ENCODE data around the gene FAHD2B. TPM values are rescaled to one million over a fixed set of nuclear protein-coding genes. Genes with fewer than 3 reads are reported as not detected.
"Not testable (repeated sequence)": the region's sequence is repeated elsewhere in the genome, so short reads cannot be mapped to it uniquely, and the experiment has no call there.

FAHD2B gene
- total RNA-seq, 1 experiment from 2014 or later = 28.8 TPM

DNA sequence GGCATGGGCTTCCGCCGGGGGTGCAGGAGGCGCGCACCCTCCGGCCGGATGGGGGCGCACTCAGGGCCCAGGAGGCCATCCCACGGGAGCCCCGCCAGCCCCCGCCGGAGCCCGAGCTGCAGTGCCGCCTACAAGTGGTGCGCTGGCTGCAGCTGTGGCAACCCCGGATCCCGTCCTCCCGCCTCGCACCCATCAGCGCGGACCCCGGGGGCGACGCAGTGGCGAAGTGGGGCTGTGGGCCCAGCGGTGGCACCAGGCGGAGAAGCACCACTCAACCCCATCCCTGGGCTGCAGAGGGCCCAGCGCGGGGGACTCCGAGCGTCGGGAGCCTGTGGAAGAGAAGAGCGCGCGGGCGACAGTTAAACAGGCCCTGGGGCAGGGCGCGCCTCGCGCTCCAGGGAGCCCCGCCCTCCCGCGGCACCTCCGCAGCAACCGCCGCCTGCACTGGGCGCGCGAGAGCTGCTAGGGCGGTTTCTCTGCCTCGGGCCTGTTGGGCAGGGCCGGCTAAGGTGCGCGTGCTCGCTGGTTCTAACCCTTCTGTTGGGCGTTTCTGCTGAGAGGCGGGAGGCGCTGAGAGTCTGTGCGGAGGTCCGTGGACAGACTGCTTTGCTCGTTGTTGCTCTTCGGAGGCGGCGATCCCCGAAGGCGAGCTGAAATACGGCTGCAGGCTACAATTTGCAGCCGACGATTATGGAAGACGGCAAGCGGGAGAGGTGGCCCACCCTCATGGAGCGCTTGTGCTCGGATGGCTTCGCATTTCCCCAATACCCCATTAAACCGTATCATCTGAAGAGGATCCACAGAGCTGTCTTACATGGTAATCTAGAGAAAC lies 18.6 kb upstream of the FAHD2B start, which contains the start of gene ANKRD36:
Gene ANKRD36 (plus strand): TSS at position 104 of the 832 bp plus-strand sequence. CDS start 587 bp downstream, at position 691.
- H3K9me2 ChIP-seq (ENCODE audit: insufficient read depth); CTCF ChIA-PET; H3K36me3 ChIP-seq (ENCODE audit: low read depth); H3F3A ChIP-seq (ENCODE audit: insufficient read depth, low read depth); H4K20me1 ChIP-seq (ENCODE audit: insufficient read depth); H3K9me3 ChIP-seq (ENCODE audit: insufficient read depth, low read depth); H3K4me1 ChIP-seq (replicated peaks; ENCODE audit: insufficient read depth); H3K79me2 ChIP-seq (ENCODE audit: low read depth); BruUV-seq (replicated peaks): not testable (repeated sequence)
- TF ChIP-seq, protein P1, sequence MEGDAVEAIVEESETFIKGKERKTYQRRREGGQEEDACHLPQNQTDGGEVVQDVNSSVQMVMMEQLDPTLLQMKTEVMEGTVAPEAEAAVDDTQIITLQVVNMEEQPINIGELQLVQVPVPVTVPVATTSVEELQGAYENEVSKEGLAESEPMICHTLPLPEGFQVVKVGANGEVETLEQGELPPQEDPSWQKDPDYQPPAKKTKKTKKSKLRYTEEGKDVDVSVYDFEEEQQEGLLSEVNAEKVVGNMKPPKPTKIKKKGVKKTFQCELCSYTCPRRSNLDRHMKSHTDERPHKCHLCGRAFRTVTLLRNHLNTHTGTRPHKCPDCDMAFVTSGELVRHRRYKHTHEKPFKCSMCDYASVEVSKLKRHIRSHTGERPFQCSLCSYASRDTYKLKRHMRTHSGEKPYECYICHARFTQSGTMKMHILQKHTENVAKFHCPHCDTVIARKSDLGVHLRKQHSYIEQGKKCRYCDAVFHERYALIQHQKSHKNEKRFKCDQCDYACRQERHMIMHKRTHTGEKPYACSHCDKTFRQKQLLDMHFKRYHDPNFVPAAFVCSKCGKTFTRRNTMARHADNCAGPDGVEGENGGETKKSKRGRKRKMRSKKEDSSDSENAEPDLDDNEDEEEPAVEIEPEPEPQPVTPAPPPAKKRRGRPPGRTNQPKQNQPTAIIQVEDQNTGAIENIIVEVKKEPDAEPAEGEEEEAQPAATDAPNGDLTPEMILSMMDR (conservative IDR thresholded peaks at IDR 0.05) = peak; percentile 50
- peak; percentile 66 to 85 for DNase-seq
- POLR2A ChIA-PET (ENCODE audit: unreplicated experiment) = interaction anchor here (0.6 kb wide), 2 partner anchors 154 to 280 kb away, joined by 3 to 7 read pairs; no protein-coding TSS in a partner anchor
- peak within 1 kb of the TSS; percentile 52 for H3K27ac ChIP-seq
- H3K27me3 ChIP-seq (ENCODE audit: insufficient read depth, low read depth) = peaks cover 21% of the 10 kb centered on the region
- peak within 1 kb of the TSS; percentile 62 for H3K4me3 ChIP-seq
- peak within 1 kb of the TSS; percentile 99 for H2AFZ ChIP-seq
- intact Hi-C loops (cut with micrococcal nuclease; ENCODE audit: unreplicated experiment) = loop anchor here (2.0 to 10.0 kb wide), 2 partner anchors 98 to 296 kb away; partner anchors contain the start of gene CNNM3
- H3K4me2 ChIP-seq = peak within 1 kb of the TSS; percentile 94

DNA sequence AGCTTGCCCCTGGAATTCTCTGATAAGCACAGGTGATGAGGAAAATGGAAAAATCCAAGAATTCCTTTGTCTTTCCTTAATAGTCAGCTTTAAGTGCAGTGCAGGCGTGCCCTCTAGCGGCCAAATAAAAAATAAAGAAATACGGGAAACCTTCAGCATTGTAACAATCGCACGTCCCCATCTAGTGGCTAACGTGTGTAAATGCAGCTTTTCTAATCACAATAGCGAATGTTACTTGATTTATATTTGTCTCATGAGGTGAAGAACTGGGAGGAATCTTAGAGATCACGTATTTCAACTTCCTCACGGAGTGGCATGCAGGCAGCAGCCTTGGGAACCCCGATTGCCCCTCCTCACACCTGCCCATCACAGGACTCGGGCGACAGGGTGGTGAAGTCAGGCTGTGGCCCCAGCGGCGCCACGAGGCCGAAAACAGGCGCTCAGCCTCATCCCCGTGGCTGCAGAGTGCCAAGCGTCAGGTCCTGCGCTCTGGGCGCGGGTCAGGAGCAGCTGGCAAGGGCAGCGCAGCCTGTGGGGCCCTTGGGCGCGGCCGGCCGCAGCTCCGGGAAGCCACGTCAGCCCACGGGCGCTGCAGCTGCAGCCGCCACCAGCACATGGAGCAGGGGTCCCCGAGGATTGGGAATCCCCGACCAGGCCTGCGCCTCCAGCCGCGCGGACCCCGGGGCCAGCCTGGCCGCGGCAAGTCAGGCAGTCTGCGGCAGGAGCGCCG lies 17.8 kb upstream of the FAHD2B start:
- POLR2A ChIA-PET (ENCODE audit: unreplicated experiment) = interaction anchor here (0.6 to 0.7 kb wide), 2 partner anchors 244 to 641 kb away, joined by 6 read pairs; no protein-coding TSS in a partner anchor
- BruUV-seq (replicated peaks) = not testable (repeated sequence)
- peak overlapping the region; percentile 99 for H2AFZ ChIP-seq

DNA sequence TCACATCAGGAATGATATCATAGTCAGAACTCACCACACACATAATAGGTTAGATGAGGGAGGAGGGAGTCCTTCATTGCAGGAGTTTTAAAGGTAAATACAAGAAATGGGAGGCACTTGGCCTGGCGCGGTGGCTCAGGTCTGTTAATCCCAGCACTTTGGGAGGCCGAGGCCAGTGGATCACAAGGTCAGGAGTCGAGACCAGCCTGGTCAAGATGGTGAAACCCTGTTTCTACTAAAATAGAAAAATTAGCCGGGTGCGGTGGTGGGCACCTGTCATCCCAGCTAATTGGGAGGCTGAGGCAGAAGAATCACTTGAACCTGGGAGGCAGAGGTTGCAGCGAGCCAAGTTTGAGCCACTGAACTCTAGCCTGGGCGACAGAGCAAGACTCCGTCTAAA lies 16.6 kb upstream of the FAHD2B start:
- H3K27ac ChIP-seq; CTCF ChIA-PET; H4K20me1 ChIP-seq (ENCODE audit: insufficient read depth); H3K4me3 ChIP-seq; H3K9me2 ChIP-seq (ENCODE audit: insufficient read depth); H3K79me2 ChIP-seq (ENCODE audit: low read depth); H3K9me3 ChIP-seq (ENCODE audit: insufficient read depth, low read depth); H3F3A ChIP-seq (ENCODE audit: insufficient read depth, low read depth); H3K4me1 ChIP-seq (replicated peaks; ENCODE audit: insufficient read depth); H3K36me3 ChIP-seq (ENCODE audit: low read depth); POLR2A ChIA-PET (ENCODE audit: unreplicated experiment); DNase-seq; BruUV-seq (replicated peaks); H3K4me2 ChIP-seq; H2AFZ ChIP-seq: not testable (repeated sequence)
- H3K27me3 ChIP-seq (ENCODE audit: insufficient read depth, low read depth) = peaks cover 38% of the 10 kb centered on the region
- intact Hi-C loops (cut with micrococcal nuclease; ENCODE audit: unreplicated experiment) = loop anchor here (10.0 kb wide), 1 partner anchor 96 kb away; no protein-coding TSS in a partner anchor

More for the DNA sequence above, 17.8 kb upstream of the FAHD2B start:
- H3K79me2 ChIP-seq (ENCODE audit: low read depth); H3K9me3 ChIP-seq (ENCODE audit: insufficient read depth, low read depth); H3F3A ChIP-seq (ENCODE audit: insufficient read depth, low read depth); H3K9me2 ChIP-seq (ENCODE audit: insufficient read depth); H3K4me1 ChIP-seq (replicated peaks; ENCODE audit: insufficient read depth); H3K36me3 ChIP-seq (ENCODE audit: low read depth); H4K20me1 ChIP-seq (ENCODE audit: insufficient read depth): not testable (repeated sequence)
- TF ChIP-seq, protein P1 (conservative IDR thresholded peaks at IDR 0.05) = peak; percentile 99
- intact Hi-C loops (cut with micrococcal nuclease; ENCODE audit: unreplicated experiment) = loop anchor here (1.0 to 10.0 kb wide), 3 partner anchors 98 to 296 kb away; partner anchors contain the start of gene CNNM3
- peak overlapping the region; percentile 62 for H3K4me3 ChIP-seq
- CTCF ChIA-PET = interaction anchor here (0.6 to 0.9 kb wide), 4 partner anchors 14 to 1876 kb away, joined by 3 to 14 read pairs (median 4); partner anchors contain the start of gene ANKRD39
- H3K27me3 ChIP-seq (ENCODE audit: insufficient read depth, low read depth) = peaks cover 26% of the 10 kb centered on the region
- DNase-seq = peak; percentile 64 to 74
- H3K27ac ChIP-seq = peak overlapping the region; percentile 18
- peak overlapping the region; percentile 94 for H3K4me2 ChIP-seq

DNA sequence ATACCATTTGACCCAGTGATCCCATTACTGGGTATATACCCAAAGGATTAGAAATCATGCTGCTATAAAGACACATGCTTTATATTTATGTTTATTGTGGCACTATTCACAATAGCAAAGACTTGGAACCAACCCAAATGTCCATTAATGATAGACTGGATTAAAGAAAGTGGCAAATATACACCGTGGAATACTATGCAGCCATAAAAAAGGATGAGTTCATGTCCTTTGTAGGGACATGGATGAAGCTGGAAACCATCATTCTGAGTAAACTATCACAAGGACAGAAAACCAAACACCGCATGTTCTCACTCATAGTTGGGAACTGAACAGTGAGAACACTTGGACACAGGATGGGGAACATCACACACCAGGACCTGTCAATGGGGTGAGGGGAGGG lies 12.2 kb upstream of the FAHD2B start:
- H3K4me1 ChIP-seq (replicated peaks; ENCODE audit: insufficient read depth); H3K36me3 ChIP-seq (ENCODE audit: low read depth); DNase-seq; POLR2A ChIA-PET (ENCODE audit: unreplicated experiment); H3K9me2 ChIP-seq (ENCODE audit: insufficient read depth); CTCF ChIA-PET; H3K9me3 ChIP-seq (ENCODE audit: insufficient read depth, low read depth); H3K79me2 ChIP-seq (ENCODE audit: low read depth); H3K27ac ChIP-seq; H3K4me2 ChIP-seq; BruUV-seq (replicated peaks); H3F3A ChIP-seq (ENCODE audit: insufficient read depth, low read depth); H2AFZ ChIP-seq; H3K4me3 ChIP-seq; intact Hi-C loops (cut with micrococcal nuclease; ENCODE audit: unreplicated experiment); H4K20me1 ChIP-seq (ENCODE audit: insufficient read depth): not testable (repeated sequence)
- H3K27me3 ChIP-seq (ENCODE audit: insufficient read depth, low read depth) = peaks cover 64% of the 10 kb centered on the region

DNA sequence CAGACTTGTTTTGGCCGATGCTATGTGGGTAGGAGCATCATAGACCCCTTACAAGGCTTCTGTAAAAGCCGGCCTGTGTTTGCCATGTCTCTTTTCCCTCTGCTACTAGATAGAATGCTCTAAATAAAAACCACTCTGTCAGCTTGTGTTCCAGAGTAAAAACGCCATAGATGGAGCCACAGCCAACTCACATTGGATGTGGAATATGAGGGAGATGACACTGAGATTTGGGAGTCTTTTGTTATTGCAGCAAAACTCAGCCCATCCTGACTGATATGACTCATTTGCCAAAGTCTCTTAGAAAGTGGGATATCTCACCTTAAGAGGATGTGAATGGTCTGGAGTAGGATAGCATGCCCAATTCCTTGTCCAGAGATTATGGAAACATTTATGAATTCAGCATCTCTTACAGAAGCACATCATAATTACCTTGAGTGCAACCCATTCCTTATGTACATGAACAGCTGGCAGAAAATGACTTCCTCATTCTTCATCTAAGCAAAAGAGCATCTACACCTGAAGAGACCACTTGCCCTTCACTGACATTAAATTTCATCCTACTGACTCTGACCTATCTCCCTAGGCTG lies 4.2 kb upstream of the FAHD2B start:
- CTCF ChIA-PET = interaction anchor here (0.7 kb wide), 1 partner anchor 13 kb away, joined by 14 read pairs; no protein-coding TSS in a partner anchor
- H3K27me3 ChIP-seq (ENCODE audit: insufficient read depth, low read depth) = peaks cover 24% of the 10 kb centered on the region
- POLR2A ChIA-PET (ENCODE audit: unreplicated experiment) = not testable (repeated sequence)

More for the DNA sequence above, 4.2 kb upstream of the FAHD2B start:
- DNase-seq; H2AFZ ChIP-seq; H3K9me2 ChIP-seq (ENCODE audit: insufficient read depth); intact Hi-C loops (cut with micrococcal nuclease; ENCODE audit: unreplicated experiment); BruUV-seq (replicated peaks); H3K27ac ChIP-seq; H3K4me3 ChIP-seq; H3F3A ChIP-seq (ENCODE audit: insufficient read depth, low read depth); H3K36me3 ChIP-seq (ENCODE audit: low read depth); H4K20me1 ChIP-seq (ENCODE audit: insufficient read depth); H3K4me2 ChIP-seq; H3K9me3 ChIP-seq (ENCODE audit: insufficient read depth, low read depth); H3K4me1 ChIP-seq (replicated peaks; ENCODE audit: insufficient read depth); H3K79me2 ChIP-seq (ENCODE audit: low read depth): not testable (repeated sequence)
